ENCODE data around the gene COPS8. TPM values are rescaled to one million over a fixed set of nuclear protein-coding genes. Genes with fewer than 3 reads are reported as not detected.

Gene COPS8
- total RNA-seq, 1 donor from 2014 or later: 59.3 TPM

- peaks cover 5% of the 10 kb centered on the region for H3K27me3 Mint-ChIP-seq
- no peak overlapping the region for H3K27ac Mint-ChIP-seq
- TF ChIP-seq CTCF (conservative IDR thresholded peaks at IDR 0.05): no peak
- no peak overlapping the region for H3K4me3 Mint-ChIP-seq
- DNase-seq (ENCODE audit: extremely low spot score, unreplicated experiment): no peak
- no peaks in the 10 kb centered on the region for H3K9me3 Mint-ChIP-seq
- H3K4me1 Mint-ChIP-seq (ENCODE audit: unreplicated experiment): peaks cover 7% of the 10 kb centered on the region
- H3K36me3 Mint-ChIP-seq: no peaks in the 10 kb centered on the region
Measured at GRCh38 chr2:237116431-237116830, 30.7 kb downstream of the COPS8 start.

DNA sequence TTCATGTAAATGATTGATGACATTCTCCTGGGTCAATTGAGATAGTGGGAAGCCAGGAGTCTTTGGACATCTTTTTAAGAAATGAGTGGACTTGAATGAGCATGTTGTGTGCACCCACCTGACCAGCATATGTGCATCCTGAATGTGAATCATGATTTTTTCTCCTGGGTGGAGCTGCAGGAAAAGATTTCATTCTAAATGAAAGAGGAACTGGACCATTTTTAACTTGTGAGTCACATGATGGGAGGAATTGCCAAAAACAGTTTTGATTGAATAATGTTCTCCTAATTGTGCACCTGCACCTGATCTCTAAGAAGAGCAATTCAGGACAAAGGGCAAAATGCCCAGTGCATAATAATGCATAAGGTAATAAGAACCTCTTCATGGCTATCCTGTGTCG, 32.3 kb downstream of the COPS8 start:
- Mint-ChIP-seq H3K4me1 (ENCODE audit: unreplicated experiment) (peaks cover 7% of the 10 kb centered on the region), H3K36me3 (no peaks in the 10 kb centered on the region), H3K9me3 (no peaks in the 10 kb centered on the region), H3K27me3 (peaks cover 10% of the 10 kb centered on the region), H3K4me3 (no peak overlapping the region), H3K27ac (no peak overlapping the region)
- TF ChIP-seq CTCF (conservative IDR thresholded peaks at IDR 0.05): no peak
- DNase-seq (ENCODE audit: extremely low spot score, unreplicated experiment): no peak

GRCh38 chr2:237118561-237119155, 33.0 kb downstream of the COPS8 start:
- no peak for TF ChIP-seq CTCF (conservative IDR thresholded peaks at IDR 0.05)
- Mint-ChIP-seq H3K27me3 (peaks cover 10% of the 10 kb centered on the region), H3K4me3 (no peak overlapping the region), H3K27ac (no peak overlapping the region), H3K9me3 (no peaks in the 10 kb centered on the region), H3K4me1 (ENCODE audit: unreplicated experiment) (peaks cover 7% of the 10 kb centered on the region), H3K36me3 (no peaks in the 10 kb centered on the region)
- DNase-seq (ENCODE audit: extremely low spot score, unreplicated experiment): no peak

GRCh38 chr2:237120916-237121315, 35.2 kb downstream of the COPS8 start:
- H3K9me3 Mint-ChIP-seq: no peaks in the 10 kb centered on the region
- no peak overlapping the region for H3K4me3 Mint-ChIP-seq
- no peaks in the 10 kb centered on the region for H3K36me3 Mint-ChIP-seq
- peaks cover 7% of the 10 kb centered on the region for H3K4me1 Mint-ChIP-seq (ENCODE audit: unreplicated experiment)
- no peak overlapping the region for H3K27ac Mint-ChIP-seq
- H3K27me3 Mint-ChIP-seq: peaks cover 20% of the 10 kb centered on the region
- no peak for DNase-seq (ENCODE audit: extremely low spot score, unreplicated experiment)
- TF ChIP-seq CTCF (conservative IDR thresholded peaks at IDR 0.05): no peak

- Mint-ChIP-seq H3K27me3 (peaks cover 20% of the 10 kb centered on the region), H3K4me3 (no peak overlapping the region), H3K9me3 (no peaks in the 10 kb centered on the region), H3K4me1 (ENCODE audit: unreplicated experiment) (peaks cover 7% of the 10 kb centered on the region), H3K27ac (no peak overlapping the region), H3K36me3 (no peaks in the 10 kb centered on the region)
- no peak for DNase-seq (ENCODE audit: extremely low spot score, unreplicated experiment)
- no peak for TF ChIP-seq CTCF (conservative IDR thresholded peaks at IDR 0.05)
Measured at GRCh38 chr2:237121321-237121720, 35.6 kb downstream of the COPS8 start.

Measured in type B pancreatic cell (in vitro differentiated cells).